Upper lobe of left lung (tissue), 4 donors: ENCODE data around the gene FAM171A2.

Experiments
- CTCF ChIP-seq, 6 experiments: fragments of 450-650 bp in 4 of 6; fragments of 200-600 bp in 2 of 6; sonication (generic) in 2 of 6; IDR thresholded peaks; one replicate each; pipeline ENCODE4 v1.5.1; 2016 to 2019; ENCODE audit warnings: antibody characterized with exemption in 6 of 6
- POLR2A ChIP-seq, 4 donors: fragments of 450-650 bp; IDR thresholded peaks; one replicate each; pipeline ENCODE4 v1.5.1; 2016 to 2017; ENCODE audit warnings: antibody characterized with exemption in 4 of 4, mild to moderate bottlenecking in 2 of 4
- POLR2AphosphoS5 ChIP-seq, 2 donors: sonication (generic); formaldehyde crosslinking; IDR thresholded peaks; one replicate each; pipeline ENCODE4 v1.5.1; 2017; ENCODE audit warnings: antibody characterized with exemption in 2 of 2

GRCh38 chr17:44335968-44336367 is 27.7 kb downstream of the FAM171A2 start:
- no peak for TF ChIP-seq CTCF (IDR thresholded peaks at IDR 0.05)
- no peak for TF ChIP-seq POLR2A (IDR thresholded peaks at IDR 0.05)
- no peak for TF ChIP-seq POLR2AphosphoS5 (IDR thresholded peaks at IDR 0.05)
